GM10266 (cell line): Measurements from ENCODE around the gene REXO2.

Experiments used
- DNase-seq: peaks from one replicate; pipeline ENCODE4 v3.0.0; 2012; ENCODE audit errors: extremely low spot score
- CTCF ChIP-seq: IDR thresholded peaks from 2 replicates; pipeline ENCODE4 v1.5.1; 2012; ENCODE audit warnings: mild to moderate bottlenecking, low read depth; ENCODE audit not compliant: control insufficient read depth, insufficient read depth; ENCODE audit errors: missing control alignments

Gene REXO2

GRCh38 chr11:114426280-114426679 lies 13.0 kb upstream of the REXO2 start:
- TF ChIP-seq CTCF = no peak

GRCh38 chr11:114430290-114430689 lies 9.0 kb upstream of the REXO2 start:
- TF ChIP-seq CTCF = no peak
- DNase-seq = no peak

More at GRCh38 chr11:114426280-114426679, 13.0 kb upstream of the REXO2 start:
- DNase-seq = no peak

- TF ChIP-seq CTCF = no peak
- no peak for DNase-seq
These were observed 6.4 kb upstream of the REXO2 start for GRCh38 chr11:114432893-114433292.

- no peak for TF ChIP-seq CTCF
- no peak for DNase-seq
These were observed 5.9 kb upstream of the REXO2 start for GRCh38 chr11:114433376-114433775.

- no peak for DNase-seq
These were observed 964 bp upstream of the REXO2 start for GRCh38 chr11:114438303-114438702.

GRCh38 chr11:114440121-114440860 lies 1.0 kb downstream of the REXO2 start:
- TF ChIP-seq CTCF = no peak
- peak; percentile 23 for DNase-seq

More at GRCh38 chr11:114438303-114438702, 964 bp upstream of the REXO2 start:
- no peak for TF ChIP-seq CTCF

GRCh38 chr11:114440971-114441763 lies 1.9 kb downstream of the REXO2 start:
- no peak for TF ChIP-seq CTCF
- no peak for DNase-seq
